Tibial nerve (tissue), 4 donors: ENCODE results near the gene TAPT1. TPM values are rescaled to one million over a fixed set of nuclear protein-coding genes. Genes with fewer than 3 reads are reported as not detected.

Experiments used
- DNase-seq, 2 donors: peaks; one replicate each; pipeline ENCODE4 v3.0.0-alpha.2; 2019; ENCODE audit warnings: low spot score in 2 of 2
- H3K27ac ChIP-seq, 4 donors: fragments of 200-600 bp; sonication (generic) in 3 of 4; one replicate each; pipeline ENCODE4 v1.5.1; 2017 to 2019; ENCODE audit warnings: mild to moderate bottlenecking in 1 of 4
- H3K27me3 ChIP-seq, 2 donors: fragments of 200-600 bp; sonication (generic) in 1 of 2; one replicate each; pipeline versions ENCODE4 v1.5.1 to v1.6.0; 2017 to 2019
- H3K36me3 ChIP-seq, 3 donors: fragments of 200-600 bp; sonication (generic); one replicate each; pipeline ENCODE4 v1.5.1; 2018 to 2019
- H3K4me1 ChIP-seq, 4 donors: fragments of 200-600 bp; sonication (generic) in 3 of 4; one replicate each; pipeline ENCODE4 v1.5.1; 2017 to 2019
- H3K4me3 ChIP-seq, 4 donors: fragments of 200-600 bp; sonication (generic) in 3 of 4; one replicate each; pipeline ENCODE4 v1.5.1; 2017 to 2019; ENCODE audit warnings: mild to moderate bottlenecking in 1 of 4, moderate library complexity in 1 of 4
- H3K9me3 ChIP-seq, 4 donors: fragments of 200-600 bp; sonication (generic) in 3 of 4; one replicate each; pipeline ENCODE4 v1.5.1; 2017 to 2019
- CTCF ChIP-seq, 5 experiments: fragments of 200-600 bp in 3 of 5; fragments of 450-650 bp in 2 of 5; sonication (generic) in 3 of 5; IDR thresholded peaks; one replicate each; pipeline ENCODE4 v1.5.1; 2016 to 2019; ENCODE audit warnings: antibody characterized with exemption in 5 of 5, mild to moderate bottlenecking in 3 of 5, moderate library complexity in 2 of 5
- EP300 ChIP-seq, 2 donors: sonication (generic); formaldehyde crosslinking; IDR thresholded peaks; one replicate each; pipeline ENCODE4 v1.6.1; 2017; ENCODE audit warnings: antibody characterized with exemption in 2 of 2, mild to moderate bottlenecking in 1 of 2
- POLR2A ChIP-seq, 2 donors: fragments of 450-650 bp; IDR thresholded peaks; one replicate each; pipeline ENCODE4 v1.6.1; 2017; ENCODE audit warnings: antibody characterized with exemption in 2 of 2, mild to moderate bottlenecking in 2 of 2, moderate library complexity in 2 of 2
- WGBS, 2 donors: methylation state at CpG; one replicate each; pipeline ENCODE4 v1.1.5; 2018; 5-methylcytosine and 5-hydroxymethylcytosine counted together
- total RNA-seq, 4 donors: library from RNA; depleted of rRNA; stranded (reverse); fragments of >200 nt; gene quantifications; one replicate each; pipeline ENCODE4 v1.1.0, GENCODE V29; 2016

Gene TAPT1
- total RNA-seq, 4 donors from 2014 or later, result 21.3 to 41.3 (median 37.5) TPM

GRCh38 chr4:16213121-16213520, 13.2 kb downstream of the TAPT1 start:
- Histone ChIP-seq H3K4me1 (peaks cover 0 to 29% (median 2%) of the 10 kb centered on the region in 4 donors), H3K27ac (no peak overlapping the region), H3K9me3 (no peaks in the 10 kb centered on the region), H3K36me3 (peaks cover 0 to 33% (median 0%) of the 10 kb centered on the region in 3 donors), H3K27me3 (no peaks in the 10 kb centered on the region), H3K4me3 (no peak overlapping the region)
- TF ChIP-seq POLR2A (IDR thresholded peaks at IDR 0.05), result no peak
- TF ChIP-seq CTCF (IDR thresholded peaks at IDR 0.05), result no peak
- TF ChIP-seq EP300 (IDR thresholded peaks at IDR 0.05), result no peak
- DNase-seq, result no peak
- 76% methylated on average over 2 of the region's 2 CpGs for whole genome bisulfite sequencing, 2 donors

GRCh38 chr4:16212138-16212782, 14.0 kb downstream of the TAPT1 start:
- Histone ChIP-seq H3K4me3 (no peak overlapping the region), H3K27me3 (no peaks in the 10 kb centered on the region), H3K9me3 (no peaks in the 10 kb centered on the region), H3K27ac (no peak overlapping the region), H3K36me3 (peaks cover 0 to 30% (median 0%) of the 10 kb centered on the region in 3 donors), H3K4me1 (peaks cover 0 to 27% (median 2%) of the 10 kb centered on the region in 4 donors)
- WGBS, 2 donors, result 65 to 87% methylated on average over 3 of the region's 3 CpGs
- TF ChIP-seq CTCF (IDR thresholded peaks at IDR 0.05) (no peak), POLR2A (IDR thresholded peaks at IDR 0.05) (no peak), EP300 (IDR thresholded peaks at IDR 0.05) (no peak)
- DNase-seq, result no peak

GRCh38 chr4:16207409-16207808, 18.9 kb downstream of the TAPT1 start:
- Histone ChIP-seq H3K27me3 (no peaks in the 10 kb centered on the region), H3K4me1 (peaks cover 0 to 25% (median 2%) of the 10 kb centered on the region in 4 donors), H3K36me3 (peaks cover 0 to 16% (median 0%) of the 10 kb centered on the region in 3 donors), H3K9me3 (no peaks in the 10 kb centered on the region), H3K27ac (no peak overlapping the region), H3K4me3 (no peak overlapping the region)
- no peak for TF ChIP-seq CTCF (IDR thresholded peaks at IDR 0.05)
- no peak for DNase-seq
- 71 to 77% methylated on average over 1 of the region's 1 CpG for WGBS, 2 donors

GRCh38 chr4:16206848-16207247, 19.4 kb downstream of the TAPT1 start:
- H3K4me1 ChIP-seq, result peaks cover 0 to 20% (median 2%) of the 10 kb centered on the region in 4 donors
- TF ChIP-seq CTCF (IDR thresholded peaks at IDR 0.05), result no peak
- TF ChIP-seq EP300 (IDR thresholded peaks at IDR 0.05), result no peak
- no peak for TF ChIP-seq POLR2A (IDR thresholded peaks at IDR 0.05)
- 57 to 60% methylated on average over 2 of the region's 2 CpGs for WGBS, 2 donors
- no peaks in the 10 kb centered on the region for H3K9me3 ChIP-seq
- H3K27me3 ChIP-seq, result no peaks in the 10 kb centered on the region
- peaks cover 0 to 11% (median 0%) of the 10 kb centered on the region in 3 donors for H3K36me3 ChIP-seq
- H3K27ac ChIP-seq, result no peak overlapping the region
- no peak for DNase-seq
- no peak overlapping the region for H3K4me3 ChIP-seq

- H3K4me3 ChIP-seq, result no peak overlapping the region
- H3K9me3 ChIP-seq, result no peaks in the 10 kb centered on the region
- H3K36me3 ChIP-seq, result peaks cover 0 to 10% (median 0%) of the 10 kb centered on the region in 3 donors
- no peaks in the 10 kb centered on the region for H3K27me3 ChIP-seq
- WGBS, 2 donors, result 80 to 95% methylated on average over 5 of the region's 5 CpGs
- no peak for DNase-seq
- H3K4me1 ChIP-seq, result peaks cover 0 to 18% (median 2%) of the 10 kb centered on the region in 4 donors
- TF ChIP-seq EP300 (IDR thresholded peaks at IDR 0.05), result no peak
- TF ChIP-seq CTCF (IDR thresholded peaks at IDR 0.05), result no peak
- no peak for TF ChIP-seq POLR2A (IDR thresholded peaks at IDR 0.05)
- no peak overlapping the region for H3K27ac ChIP-seq
These were observed 20.0 kb downstream of the TAPT1 start for GRCh38 chr4:16206301-16206700.
